GM18861 (cell line): ENCODE data around the gene PRPF4.
"Not testable (repeated sequence)": the region's sequence is repeated elsewhere in the genome, so short reads cannot be mapped to it uniquely, and the experiment has no call there.

Experiments used
- ATAC-seq: cut with Tn5 transposase; IDR thresholded peaks from one replicate; pipeline ENCODE4 v1.9.1; 2021; ENCODE audit not compliant: unreplicated experiment

Gene PRPF4

GRCh38 chr9:113267911-113268566 is 7.4 kb upstream of the PRPF4 start:
- ATAC-seq = no peak

GRCh38 chr9:113269355-113269754 is 6.1 kb upstream of the PRPF4 start:
- ATAC-seq = no peak

GRCh38 chr9:113269871-113270270 is 5.6 kb upstream of the PRPF4 start:
- no peak for ATAC-seq

- peak; percentile 1 for ATAC-seq
Observed at GRCh38 chr9:113274474-113275156, 843 bp upstream of the PRPF4 start.

- no peak for ATAC-seq
Observed at GRCh38 chr9:113278840-113279239, 3.4 kb downstream of the PRPF4 start.

GRCh38 chr9:113281356-113281755 is 5.9 kb downstream of the PRPF4 start:
- no peak for ATAC-seq

- ATAC-seq = no peak
Observed at GRCh38 chr9:113289091-113289490, 13.6 kb downstream of the PRPF4 start.

- ATAC-seq = no peak
Observed at GRCh38 chr9:113290052-113290607, 14.7 kb downstream of the PRPF4 start.

GRCh38 chr9:113293285-113293878 is 17.9 kb downstream of the PRPF4 start:
- no peak for ATAC-seq

- not testable (repeated sequence) for ATAC-seq
Observed at GRCh38 chr9:113296247-113296646, 20.8 kb downstream of the PRPF4 start.

- ATAC-seq = no peak
Observed at GRCh38 chr9:113296796-113297558, 21.5 kb downstream of the PRPF4 start.

- no peak for ATAC-seq
Observed at GRCh38 chr9:113298311-113298710, 22.9 kb downstream of the PRPF4 start.

- ATAC-seq = no peak
Observed at GRCh38 chr9:113298924-113299770, 23.7 kb downstream of the PRPF4 start.

- no peak for ATAC-seq
Observed at GRCh38 chr9:113299800-113300292, 24.4 kb downstream of the PRPF4 start.

GRCh38 chr9:113301548-113301947 is 26.1 kb downstream of the PRPF4 start:
- ATAC-seq = no peak

- ATAC-seq = no peak
Observed at GRCh38 chr9:113302792-113303418, 27.4 kb downstream of the PRPF4 start, which contains the start of gene RNF183. Gene RNF183 (minus strand): TSS chr9:113303376. CDS start chr9:113298184, 5,192 bp downstream.

GRCh38 chr9:113306566-113306965 is 31.1 kb downstream of the PRPF4 start:
- no peak for ATAC-seq

GRCh38 chr9:113307396-113307975 is 32.0 kb downstream of the PRPF4 start:
- no peak for ATAC-seq

GRCh38 chr9:113309204-113309813 is 33.9 kb downstream of the PRPF4 start:
- ATAC-seq = peak; percentile 48
